Choroid plexus epithelial cell (primary cell): ENCODE measurements around the gene MYRIP.

Experiments used
- DNase-seq: peaks from one replicate; pipeline ENCODE4 v3.0.0-alpha.2; 2010; ENCODE audit warnings: low read depth
- H3K4me3 ChIP-seq: 2 replicates; pipeline ENCODE4 v1.5.1; 2011; ENCODE audit warnings: low read depth, mild to moderate bottlenecking, control low read depth, low read length, moderate library complexity
- TF ChIP-seq, protein P1 (sequence below): conservative IDR thresholded peaks from 2 replicates; pipeline ENCODE4 v1.5.1; 2011; ENCODE audit warnings: low read depth, mild to moderate bottlenecking, control low read depth, inconsistent platforms, low read length, moderate library complexity

The MYRIP gene

DNA sequence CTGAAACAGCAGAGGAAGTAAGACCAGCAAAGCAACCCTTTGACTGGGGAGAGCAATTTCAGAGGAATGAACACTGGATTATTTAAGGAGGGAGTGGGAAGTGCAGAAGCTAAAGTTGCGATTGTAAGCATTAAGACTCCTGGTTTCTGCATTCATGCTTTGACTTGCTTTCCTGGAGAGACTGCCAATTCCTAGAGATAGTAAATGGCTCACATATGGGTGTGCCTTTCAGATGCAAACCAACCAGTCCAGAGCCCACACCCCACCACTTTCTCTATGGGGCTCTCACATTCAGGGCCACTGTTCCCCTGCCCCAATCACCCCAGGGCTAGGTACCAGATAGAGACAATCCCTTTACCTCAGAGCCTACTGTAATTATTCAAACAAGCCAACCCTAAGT is 299.2 kb downstream of the MYRIP start:
- H3K4me3 ChIP-seq: no peak overlapping the region
- no peak for DNase-seq
- TF ChIP-seq, protein P1, sequence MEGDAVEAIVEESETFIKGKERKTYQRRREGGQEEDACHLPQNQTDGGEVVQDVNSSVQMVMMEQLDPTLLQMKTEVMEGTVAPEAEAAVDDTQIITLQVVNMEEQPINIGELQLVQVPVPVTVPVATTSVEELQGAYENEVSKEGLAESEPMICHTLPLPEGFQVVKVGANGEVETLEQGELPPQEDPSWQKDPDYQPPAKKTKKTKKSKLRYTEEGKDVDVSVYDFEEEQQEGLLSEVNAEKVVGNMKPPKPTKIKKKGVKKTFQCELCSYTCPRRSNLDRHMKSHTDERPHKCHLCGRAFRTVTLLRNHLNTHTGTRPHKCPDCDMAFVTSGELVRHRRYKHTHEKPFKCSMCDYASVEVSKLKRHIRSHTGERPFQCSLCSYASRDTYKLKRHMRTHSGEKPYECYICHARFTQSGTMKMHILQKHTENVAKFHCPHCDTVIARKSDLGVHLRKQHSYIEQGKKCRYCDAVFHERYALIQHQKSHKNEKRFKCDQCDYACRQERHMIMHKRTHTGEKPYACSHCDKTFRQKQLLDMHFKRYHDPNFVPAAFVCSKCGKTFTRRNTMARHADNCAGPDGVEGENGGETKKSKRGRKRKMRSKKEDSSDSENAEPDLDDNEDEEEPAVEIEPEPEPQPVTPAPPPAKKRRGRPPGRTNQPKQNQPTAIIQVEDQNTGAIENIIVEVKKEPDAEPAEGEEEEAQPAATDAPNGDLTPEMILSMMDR: no peak

DNA sequence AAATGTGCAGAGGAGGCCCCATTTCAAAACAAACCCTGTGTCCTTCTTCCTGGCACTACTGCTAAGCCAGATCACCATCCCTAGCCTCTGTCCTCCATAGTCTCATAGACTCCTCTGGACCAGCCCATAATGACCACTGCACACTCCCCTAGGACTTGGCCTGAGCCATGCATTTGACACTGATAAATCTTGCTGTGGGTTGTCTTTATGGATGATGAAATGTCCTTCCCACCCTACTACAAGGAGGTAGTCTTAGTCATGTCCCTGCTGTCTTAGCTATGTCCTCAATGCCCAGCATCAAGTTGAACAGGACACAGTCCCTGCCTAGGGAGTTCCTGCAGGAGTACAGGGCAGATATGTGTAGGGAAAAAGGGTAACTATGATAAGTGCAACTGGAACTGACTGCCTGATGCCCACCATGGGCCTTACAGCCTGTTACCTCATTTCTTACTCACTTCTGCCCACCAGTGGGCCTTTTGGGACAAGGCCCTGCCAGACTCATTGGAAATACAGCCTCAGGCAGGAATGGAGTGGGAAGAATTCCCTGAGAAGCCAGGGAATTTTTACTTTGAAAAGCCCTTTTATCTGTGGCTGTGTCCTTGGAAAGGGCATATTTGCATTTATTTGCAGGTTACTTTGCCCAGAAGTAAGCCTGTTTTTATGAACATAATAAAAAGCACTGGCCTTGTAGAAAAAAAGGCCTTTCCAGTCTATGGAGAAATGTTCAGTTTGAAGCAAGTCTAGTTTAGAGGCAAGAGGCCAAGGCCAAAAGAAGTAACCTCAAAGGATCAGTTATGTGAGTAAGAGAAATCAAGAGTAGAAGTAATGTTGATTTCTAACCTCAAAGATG is 300.5 kb downstream of the MYRIP start:
- H3K4me3 ChIP-seq: no peak overlapping the region
- TF ChIP-seq, protein P1: peak; percentile 19
- no peak for DNase-seq

DNA sequence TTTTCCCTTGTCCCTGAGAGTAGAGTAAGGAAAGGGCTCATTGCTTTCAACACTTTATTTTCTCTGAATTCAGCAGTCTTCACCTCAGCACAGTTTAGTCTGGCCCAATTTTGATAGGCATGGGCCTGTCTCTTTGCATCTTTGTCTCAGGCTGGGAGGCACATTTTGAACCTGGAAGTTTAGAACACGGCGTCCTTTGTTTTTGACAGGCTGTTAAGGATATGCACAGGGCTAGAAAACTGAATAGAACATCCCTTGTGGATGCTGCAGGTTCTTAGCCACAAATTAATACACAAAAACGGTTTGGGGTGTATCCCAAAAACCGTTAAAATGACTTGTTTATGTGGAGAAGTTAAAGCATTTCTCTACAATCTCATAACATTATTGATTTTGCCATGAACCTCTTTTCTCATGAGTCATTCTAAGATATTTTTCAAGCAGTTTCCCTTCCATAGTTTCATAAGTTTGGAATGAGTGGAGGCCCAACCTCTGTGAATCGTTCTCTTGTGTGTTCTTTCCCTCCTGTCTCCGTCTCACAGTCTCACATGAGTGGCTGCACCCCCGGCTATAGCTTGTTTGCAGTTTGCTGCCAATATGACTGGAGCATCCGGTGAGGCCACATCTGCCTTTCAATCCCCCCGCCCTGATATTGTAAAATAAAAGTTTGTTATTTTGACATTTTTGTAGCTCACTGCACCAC is 307.2 kb downstream of the MYRIP start:
- TF ChIP-seq, protein P1: no peak
- peak; percentile 70 for DNase-seq
- H3K4me3 ChIP-seq: no peak overlapping the region

DNA sequence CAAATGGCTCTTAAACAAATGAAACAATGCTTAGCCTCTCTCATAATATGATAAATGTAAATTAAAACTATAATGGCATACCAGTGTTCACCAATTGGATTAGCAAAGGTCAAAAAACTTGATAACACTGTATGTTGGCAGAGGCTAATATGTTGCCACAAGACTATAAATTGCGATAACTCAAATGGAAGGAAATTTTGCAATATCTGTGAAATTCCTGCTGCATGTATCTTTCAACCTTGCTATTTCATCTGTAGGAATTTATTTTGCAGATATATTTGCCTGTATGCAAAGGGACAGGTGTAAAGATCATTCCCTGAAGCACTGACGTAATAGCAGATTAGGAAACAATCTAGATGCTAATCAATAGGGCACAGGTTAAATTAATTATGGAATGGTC is 308.7 kb downstream of the MYRIP start:
- no peak overlapping the region for H3K4me3 ChIP-seq
- DNase-seq: no peak
- TF ChIP-seq, protein P1: no peak

DNA sequence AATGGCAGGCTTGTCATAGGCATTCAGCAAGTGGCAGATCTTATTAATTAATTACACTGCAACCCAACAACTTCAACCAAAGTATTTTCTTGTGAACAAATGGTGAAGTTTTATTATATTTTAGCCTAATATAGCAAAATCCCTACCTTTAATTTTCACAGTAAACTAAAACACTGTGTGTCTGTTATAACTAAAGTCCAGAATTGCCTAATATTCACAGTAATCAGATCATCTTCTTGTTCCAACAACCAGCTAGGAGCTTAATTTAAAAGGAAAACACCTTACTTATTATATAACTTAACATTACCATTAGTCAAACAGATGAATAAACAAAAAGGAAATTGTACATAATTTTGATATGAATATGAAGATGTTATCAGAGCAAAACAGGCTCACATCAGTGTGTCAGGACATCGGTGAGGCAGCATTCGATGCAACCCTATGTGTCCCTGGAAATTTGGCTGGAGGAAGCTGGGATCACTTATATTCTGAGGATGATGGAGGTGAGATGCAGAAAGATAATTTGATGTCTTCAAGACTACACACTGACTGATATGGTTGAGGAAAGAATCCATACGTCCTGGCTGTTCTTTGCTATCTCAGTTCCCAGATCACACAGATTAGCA is 310.8 kb downstream of the MYRIP start:
- DNase-seq: no peak
- TF ChIP-seq, protein P1: no peak
- H3K4me3 ChIP-seq: no peak overlapping the region

DNA sequence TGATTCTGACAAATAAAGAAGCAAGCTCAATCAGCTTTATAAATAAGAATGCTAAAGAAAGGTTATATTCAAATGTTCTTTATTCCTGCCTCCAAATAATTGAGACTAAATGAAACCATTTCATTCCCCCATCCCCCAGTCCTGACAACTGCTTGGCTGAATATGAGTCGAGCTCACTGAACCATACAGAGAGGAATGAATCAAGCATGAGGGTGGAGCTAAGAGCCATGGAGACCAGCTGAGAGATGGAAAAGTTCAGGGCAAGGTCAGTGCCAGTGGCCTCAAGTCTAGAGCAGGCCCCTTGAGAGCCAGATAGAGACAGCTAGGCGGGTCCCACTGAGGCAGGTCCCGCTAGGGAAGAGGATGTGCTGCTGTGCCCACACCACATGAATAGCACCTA is 311.4 kb downstream of the MYRIP start:
- peak; percentile 64 for DNase-seq
- TF ChIP-seq, protein P1: no peak
- H3K4me3 ChIP-seq: no peak overlapping the region
